Tibial nerve (tissue), 4 donors: ENCODE data around the gene CKAP2L. TPM values are rescaled to one million over a fixed set of nuclear protein-coding genes. Genes with fewer than 3 reads are reported as not detected.

ENCODE experiments used
- DNase-seq, 2 donors: peaks; one replicate each; pipeline ENCODE4 v3.0.0-alpha.2; 2019; ENCODE audit warnings: low spot score in 2 of 2
- H3K27ac ChIP-seq, 4 donors: fragments of 200-600 bp; sonication (generic) in 3 of 4; one replicate each; pipeline ENCODE4 v1.5.1; 2017 to 2019; ENCODE audit warnings: mild to moderate bottlenecking in 1 of 4
- H3K27me3 ChIP-seq, 2 donors: fragments of 200-600 bp; sonication (generic) in 1 of 2; one replicate each; pipeline versions ENCODE4 v1.5.1 to v1.6.0; 2017 to 2019
- H3K36me3 ChIP-seq, 3 donors: fragments of 200-600 bp; sonication (generic); one replicate each; pipeline ENCODE4 v1.5.1; 2018 to 2019
- H3K4me1 ChIP-seq, 4 donors: fragments of 200-600 bp; sonication (generic) in 3 of 4; one replicate each; pipeline ENCODE4 v1.5.1; 2017 to 2019
- H3K4me3 ChIP-seq, 4 donors: fragments of 200-600 bp; sonication (generic) in 3 of 4; one replicate each; pipeline ENCODE4 v1.5.1; 2017 to 2019; ENCODE audit warnings: mild to moderate bottlenecking in 1 of 4, moderate library complexity in 1 of 4
- H3K9me3 ChIP-seq, 4 donors: fragments of 200-600 bp; sonication (generic) in 3 of 4; one replicate each; pipeline ENCODE4 v1.5.1; 2017 to 2019
- CTCF ChIP-seq, 5 experiments: fragments of 200-600 bp in 3 of 5; fragments of 450-650 bp in 2 of 5; sonication (generic) in 3 of 5; IDR thresholded peaks; one replicate each; pipeline ENCODE4 v1.5.1; 2016 to 2019; ENCODE audit warnings: antibody characterized with exemption in 5 of 5, mild to moderate bottlenecking in 3 of 5, moderate library complexity in 2 of 5
- EP300 ChIP-seq, 2 donors: sonication (generic); formaldehyde crosslinking; IDR thresholded peaks; one replicate each; pipeline ENCODE4 v1.6.1; 2017; ENCODE audit warnings: antibody characterized with exemption in 2 of 2, mild to moderate bottlenecking in 1 of 2
- POLR2A ChIP-seq, 2 donors: fragments of 450-650 bp; IDR thresholded peaks; one replicate each; pipeline ENCODE4 v1.6.1; 2017; ENCODE audit warnings: antibody characterized with exemption in 2 of 2, mild to moderate bottlenecking in 2 of 2, moderate library complexity in 2 of 2
- WGBS, 2 donors: methylation state at CpG; one replicate each; pipeline ENCODE4 v1.1.5; 2018; 5-methylcytosine and 5-hydroxymethylcytosine counted together
- total RNA-seq, 4 donors: library from RNA; depleted of rRNA; stranded (reverse); fragments of >200 nt; gene quantifications; one replicate each; pipeline ENCODE4 v1.1.0, GENCODE V29; 2016

CKAP2L gene
- total RNA-seq, 4 donors from 2014 or later = not detected

DNA sequence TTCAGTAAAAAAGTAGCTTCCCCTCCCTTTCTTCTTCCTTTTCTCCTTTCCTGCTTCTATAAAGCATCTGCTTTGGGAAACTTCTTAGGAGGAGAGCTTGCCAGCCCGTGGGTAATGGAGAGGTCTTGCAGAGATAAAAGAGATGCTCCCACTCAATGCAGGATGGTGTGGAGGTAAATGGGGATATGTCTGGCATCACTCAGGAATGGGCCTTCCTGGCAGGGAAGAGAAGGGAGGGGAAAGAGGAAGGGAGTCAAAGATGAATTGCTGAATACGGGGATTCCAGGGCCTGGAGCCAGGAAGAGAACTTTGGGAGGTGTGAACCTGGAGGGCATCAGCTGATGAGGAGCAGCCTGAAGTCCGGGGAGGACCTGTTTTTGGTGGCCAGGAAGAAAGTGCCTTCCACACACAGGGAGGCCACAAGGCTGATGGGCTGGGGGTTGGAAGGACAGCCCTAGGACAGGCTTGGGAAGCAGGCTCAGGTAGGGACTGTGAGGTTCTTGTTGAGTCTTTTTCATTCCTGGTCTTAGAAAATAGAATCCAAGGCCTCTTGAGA lies 46.9 kb upstream of the CKAP2L start:
- Histone ChIP-seq H3K4me3 (no peak overlapping the region), H3K27me3 (no peaks in the 10 kb centered on the region), H3K4me1 (peaks cover 0 to 41% (median 14%) of the 10 kb centered on the region in 4 donors), H3K36me3 (no peaks in the 10 kb centered on the region), H3K27ac (peak overlapping the region in 2 of 4 donors; percentile 32 to 41), H3K9me3 (peaks cover 0 to 7% (median 0%) of the 10 kb centered on the region in 4 donors)
- no peak for DNase-seq
- TF ChIP-seq EP300 (IDR thresholded peaks at IDR 0.05) = no peak
- no peak for TF ChIP-seq CTCF (IDR thresholded peaks at IDR 0.05)
- no peak for TF ChIP-seq POLR2A (IDR thresholded peaks at IDR 0.05)
- 78% methylated on average over 3 of the region's 3 CpGs for WGBS, 2 donors

GRCh38 chr2:112809112-112809511 lies 44.7 kb upstream of the CKAP2L start:
- Histone ChIP-seq H3K36me3 (no peaks in the 10 kb centered on the region), H3K9me3 (peaks cover 0 to 7% (median 0%) of the 10 kb centered on the region in 4 donors), H3K27me3 (no peaks in the 10 kb centered on the region), H3K4me3 (no peak overlapping the region), H3K27ac (no peak overlapping the region), H3K4me1 (peaks cover 0 to 37% (median 14%) of the 10 kb centered on the region in 4 donors)
- TF ChIP-seq POLR2A (IDR thresholded peaks at IDR 0.05) = no peak
- no peak for TF ChIP-seq EP300 (IDR thresholded peaks at IDR 0.05)
- no peak for TF ChIP-seq CTCF (IDR thresholded peaks at IDR 0.05)
- no peak for DNase-seq

GRCh38 chr2:112807233-112807807 lies 42.9 kb upstream of the CKAP2L start:
- Histone ChIP-seq H3K4me1 (peaks cover 0 to 19% (median 10%) of the 10 kb centered on the region in 4 donors), H3K36me3 (no peaks in the 10 kb centered on the region), H3K27me3 (no peaks in the 10 kb centered on the region), H3K4me3 (no peak overlapping the region), H3K9me3 (peaks cover 0 to 7% (median 0%) of the 10 kb centered on the region in 4 donors), H3K27ac (no peak overlapping the region)
- no peak for TF ChIP-seq POLR2A (IDR thresholded peaks at IDR 0.05)
- TF ChIP-seq CTCF (IDR thresholded peaks at IDR 0.05) = no peak
- TF ChIP-seq EP300 (IDR thresholded peaks at IDR 0.05) = no peak
- WGBS, 2 donors = 98% methylated on average over 3 of the region's 3 CpGs
- no peak for DNase-seq

GRCh38 chr2:112805542-112805941 lies 41.1 kb upstream of the CKAP2L start:
- H3K9me3 ChIP-seq = peaks cover 0 to 7% (median 0%) of the 10 kb centered on the region in 4 donors
- H3K27me3 ChIP-seq = no peaks in the 10 kb centered on the region
- peaks cover 0 to 7% (median 0%) of the 10 kb centered on the region in 4 donors for H3K4me1 ChIP-seq
- TF ChIP-seq CTCF (IDR thresholded peaks at IDR 0.05) = no peak
- no peak for TF ChIP-seq EP300 (IDR thresholded peaks at IDR 0.05)
- TF ChIP-seq POLR2A (IDR thresholded peaks at IDR 0.05) = no peak
- no peak overlapping the region for H3K27ac ChIP-seq
- no peak for DNase-seq
- WGBS, 2 donors = 93% methylated on average over 11 of the region's 11 CpGs
- no peak overlapping the region for H3K4me3 ChIP-seq
- no peaks in the 10 kb centered on the region for H3K36me3 ChIP-seq

GRCh38 chr2:112803691-112804521 lies 39.5 kb upstream of the CKAP2L start:
- Histone ChIP-seq H3K27me3 (no peaks in the 10 kb centered on the region), H3K27ac (no peak overlapping the region), H3K4me3 (no peak overlapping the region), H3K4me1 (peaks cover 0 to 6% (median 0%) of the 10 kb centered on the region in 4 donors), H3K36me3 (no peaks in the 10 kb centered on the region), H3K9me3 (peaks cover 0 to 13% (median 0%) of the 10 kb centered on the region in 4 donors)
- no peak for DNase-seq
- TF ChIP-seq EP300 (IDR thresholded peaks at IDR 0.05) = no peak
- TF ChIP-seq POLR2A (IDR thresholded peaks at IDR 0.05) = no peak
- no peak for TF ChIP-seq CTCF (IDR thresholded peaks at IDR 0.05)
- 74 to 79% methylated on average over 5 of the region's 5 CpGs for WGBS, 2 donors
